WTC11 (cell line): ENCODE results near the gene RAB35. TPM values are rescaled to one million over a fixed set of nuclear protein-coding genes. Genes with fewer than 3 reads are reported as not detected.

Experiments
- ATAC-seq: fragments of 200-7000 bp; cut with Tn5 transposase; 2 replicates; pipeline ENCODE4 v1.10.0; 2021; ENCODE audit warnings: mild to moderate bottlenecking, moderate library complexity
- CTCF ChIA-PET: fragments of 300-600 bp; sonication (Branson Sonifier 250); formaldehyde crosslinking; loops from one replicate; lab custom pipeline; 2021; ENCODE audit warnings: antibody characterized with exemption; lab: Charles Lee
- POLR2A ChIA-PET: fragments of 350-600 bp; sonication (Branson Sonifier 250); formaldehyde crosslinking; loops from one replicate; lab custom pipeline; 2021; ENCODE audit warnings: antibody characterized with exemption; lab: Charles Lee
- DNase-seq: peaks from one replicate; pipeline ENCODE4 v3.0.0; 2021; ENCODE audit warnings: low spot score
- H3K27ac Mint-ChIP-seq: 2 replicates; pipeline ENCODE4 v1.8.0; 2021; ENCODE audit warnings: mixed read lengths
- H3K27me3 Mint-ChIP-seq: 2 replicates; pipeline ENCODE4 v1.8.0; 2021; ENCODE audit warnings: low read depth, mild to moderate bottlenecking, moderate library complexity, mixed read lengths
- H3K36me3 Mint-ChIP-seq: 2 replicates; pipeline ENCODE4 v1.8.0; 2021; ENCODE audit warnings: mixed read lengths
- H3K4me1 Mint-ChIP-seq: 2 replicates; pipeline ENCODE4 v1.8.0; 2022; ENCODE audit warnings: mixed read lengths
- H3K4me3 Mint-ChIP-seq: 2 replicates; pipeline ENCODE4 v1.8.0; 2021; ENCODE audit warnings: mild to moderate bottlenecking, moderate library complexity, mixed read lengths
- H3K9me3 Mint-ChIP-seq: 2 replicates; pipeline ENCODE4 v1.8.0; 2021; ENCODE audit warnings: mixed read lengths
- AR ChIP-seq: fragments of 250-450 bp; sonication (Bioruptor Pico); IDR thresholded peaks from 2 replicates; pipeline ENCODE4 v1.9.0; 2021; ENCODE audit warnings: mild to moderate bottlenecking
- ATF2 ChIP-seq: sonication (generic); formaldehyde crosslinking; IDR thresholded peaks from 2 replicates; pipeline ENCODE4 v1.8.1; 2022; ENCODE audit warnings: low read depth, missing genetic modification reagents, borderline replicate concordance
- ATF6 ChIP-seq: sonication (generic); formaldehyde crosslinking; IDR thresholded peaks from 2 replicates; pipeline ENCODE4 v1.8.1; 2023; ENCODE audit warnings: mild to moderate bottlenecking, missing genetic modification reagents
- FOXK1 ChIP-seq: sonication (generic); formaldehyde crosslinking; IDR thresholded peaks from 2 replicates; pipeline ENCODE4 v1.8.0; 2022; ENCODE audit warnings: mild to moderate bottlenecking, moderate library complexity, missing genetic modification reagents
- GRHL2 ChIP-seq: fragments of 250-450 bp; sonication (Bioruptor Pico); IDR thresholded peaks from 2 replicates; pipeline ENCODE4 v1.8.0; 2022; ENCODE audit warnings: mild to moderate bottlenecking, moderate library complexity; ENCODE audit not compliant: insufficient replicate concordance, severe bottlenecking
- GTF2I ChIP-seq: fragments of 250-450 bp; sonication (Bioruptor Pico); conservative IDR thresholded peaks from 2 replicates; pipeline ENCODE4 v1.4.0; 2021; ENCODE audit warnings: mild to moderate bottlenecking
- HMGA2 ChIP-seq: fragments of 250-450 bp; sonication (Bioruptor Pico); IDR thresholded peaks from 2 replicates; pipeline ENCODE4 v1.4.0; 2021; ENCODE audit warnings: mild to moderate bottlenecking, moderate library complexity
- MAX ChIP-seq: sonication (generic); formaldehyde crosslinking; IDR thresholded peaks from 2 replicates; pipeline ENCODE4 v1.8.0; 2022; ENCODE audit warnings: mild to moderate bottlenecking, missing genetic modification reagents
- MLX ChIP-seq: sonication (generic); formaldehyde crosslinking; IDR thresholded peaks from 2 replicates; pipeline ENCODE4 v1.8.1; 2023; ENCODE audit warnings: mild to moderate bottlenecking, missing genetic modification reagents, moderate library complexity
- MXD4 ChIP-seq: fragments of 250-450 bp; sonication (Bioruptor Pico); IDR thresholded peaks from 2 replicates; pipeline ENCODE4 v1.8.0; 2021; ENCODE audit warnings: mild to moderate bottlenecking, moderate library complexity, borderline replicate concordance
- MYBL2 ChIP-seq: sonication (generic); formaldehyde crosslinking; IDR thresholded peaks from 2 replicates; pipeline ENCODE4 v1.8.1; 2023; ENCODE audit warnings: mild to moderate bottlenecking, moderate library complexity, missing genetic modification reagents
- NR1H2 ChIP-seq: sonication (generic); formaldehyde crosslinking; IDR thresholded peaks from 2 replicates; pipeline ENCODE4 v1.9.0; 2021; ENCODE audit warnings: mild to moderate bottlenecking, moderate library complexity, missing genetic modification reagents
- SP1 ChIP-seq: sonication (generic); formaldehyde crosslinking; conservative IDR thresholded peaks from 2 replicates; pipeline ENCODE4 v1.8.1; 2022; ENCODE audit warnings: missing genetic modification reagents
- TCF7 ChIP-seq: sonication (generic); formaldehyde crosslinking; IDR thresholded peaks from 2 replicates; pipeline ENCODE4 v1.8.0; 2022; ENCODE audit warnings: mild to moderate bottlenecking, low read depth, missing genetic modification reagents, moderate library complexity
- ZNF121 ChIP-seq: sonication (generic); formaldehyde crosslinking; IDR thresholded peaks from 2 replicates; pipeline ENCODE4 v1.8.0; 2023; ENCODE audit warnings: missing genetic modification reagents
- ZNF232 ChIP-seq: sonication (generic); formaldehyde crosslinking; IDR thresholded peaks from 2 replicates; pipeline ENCODE4 v1.8.0; 2022; ENCODE audit warnings: mild to moderate bottlenecking, missing genetic modification reagents
- ZNF317 ChIP-seq: sonication (generic); formaldehyde crosslinking; IDR thresholded peaks from 2 replicates; pipeline ENCODE4 v1.8.1; 2023; ENCODE audit warnings: low read depth, mild to moderate bottlenecking, moderate library complexity, missing genetic modification reagents, borderline replicate concordance
- ZNF425 ChIP-seq: fragments of 250-450 bp; sonication (Bioruptor Pico); conservative IDR thresholded peaks from 2 replicates; pipeline ENCODE4 v1.9.0; 2021; ENCODE audit warnings: mild to moderate bottlenecking
- ZNF532 ChIP-seq: fragments of 250-450 bp; sonication (Bioruptor Pico); IDR thresholded peaks from 2 replicates; pipeline ENCODE4 v1.9.0; 2021; ENCODE audit warnings: mild to moderate bottlenecking, borderline replicate concordance
- ZNF671 ChIP-seq: fragments of 250-450 bp; sonication (Bioruptor Pico); IDR thresholded peaks from 2 replicates; pipeline ENCODE4 v1.8.0; 2021; ENCODE audit warnings: mild to moderate bottlenecking
- total RNA-seq: library from RNA; stranded (reverse); gene quantifications from 3 replicates; pipeline ENCODE4 v1.2.3, GENCODE V29; 2021

Gene RAB35
- total RNA-seq, 1 experiment from 2014 or later: 44.5 TPM

GRCh38 chr12:120157678-120158077 is 41.1 kb upstream of the RAB35 start:
- ATAC-seq: no peak
- peaks cover 86% of the 10 kb centered on the region for H3K36me3 Mint-ChIP-seq
- no peak overlapping the region for H3K27ac Mint-ChIP-seq
- TF ChIP-seq GRHL2: no peak
- no peak for TF ChIP-seq MAX (CRISPR knock-in tag)
- no peak for TF ChIP-seq HMGA2
- TF ChIP-seq MLX (CRISPR knock-in tag): no peak
- TF ChIP-seq ATF2 (CRISPR knock-in tag): no peak
- TF ChIP-seq GTF2I: no peak
- TF ChIP-seq MYBL2 (CRISPR knock-in tag): no peak
- TF ChIP-seq AR (CRISPR knock-in tag): no peak
- TF ChIP-seq SP1 (CRISPR knock-in tag): no peak
- TF ChIP-seq ZNF532: no peak
- TF ChIP-seq ZNF232 (CRISPR knock-in tag): no peak
- no peak for TF ChIP-seq NR1H2 (CRISPR knock-in tag)
- TF ChIP-seq, all 79 proteins: peak for 0
- CTCF ChIA-PET: no interaction called here
- H3K27me3 Mint-ChIP-seq: no peaks in the 10 kb centered on the region
- no peak overlapping the region for H3K4me3 Mint-ChIP-seq
- no peaks in the 10 kb centered on the region for H3K9me3 Mint-ChIP-seq
- no peaks in the 10 kb centered on the region for H3K4me1 Mint-ChIP-seq
- POLR2A ChIA-PET: no interaction called here
- no peak for DNase-seq

GRCh38 chr12:120156315-120157259 is 40.0 kb upstream of the RAB35 start:
- Mint-ChIP-seq H3K9me3 (no peaks in the 10 kb centered on the region), H3K4me1 (no peaks in the 10 kb centered on the region), H3K4me3 (no peak overlapping the region), H3K27ac (no peak overlapping the region), H3K36me3 (peaks cover 76% of the 10 kb centered on the region), H3K27me3 (no peaks in the 10 kb centered on the region)
- ChIA-PET CTCF (no interaction called here), POLR2A (no interaction called here)
- DNase-seq (no peak), ATAC-seq (no peak)
- TF ChIP-seq ATF6: no peak
- no peak for TF ChIP-seq TCF7 (CRISPR knock-in tag)
- no peak for TF ChIP-seq ZNF317 (CRISPR knock-in tag)
- no peak for TF ChIP-seq ZNF425
- no peak for TF ChIP-seq ZNF121 (CRISPR knock-in tag)
- TF ChIP-seq FOXK1 (CRISPR knock-in tag): no peak
- TF ChIP-seq MXD4: no peak
- no peak for TF ChIP-seq ZNF671 (CRISPR knock-in tag)
